PC-9 (cell line): Measurements from ENCODE around the gene HDAC8.

Experiments
- CTCF ChIP-seq: fragments of 200-600 bp; sonication (generic); conservative IDR thresholded peaks from 2 replicates; pipeline ENCODE4 v1.6.1; 2017; ENCODE audit warnings: mixed run types, antibody characterized with exemption, mild to moderate bottlenecking, moderate library complexity
- EZH2 ChIP-seq: fragments of 200-600 bp; sonication (generic); IDR thresholded peaks from 2 replicates; pipeline ENCODE4 v1.8.0; 2017; ENCODE audit warnings: antibody characterized with exemption, low read depth

- no peak for TF ChIP-seq CTCF
- no peak for TF ChIP-seq EZH2
Measured at GRCh38 chrX:72573158-72573511, 492 bp upstream of the HDAC8 start.
